ENCODE measurements around the gene CREB5. TPM values are rescaled to one million over a fixed set of nuclear protein-coding genes. Genes with fewer than 3 reads are reported as not detected.

Gene CREB5
- total RNA-seq, 1 experiment from 2014 or later: 2.1 TPM

- no peaks in the 10 kb centered on the region for H3K27me3 ChIP-seq (ENCODE audit: insufficient read depth, low read depth)
- no peaks in the 10 kb centered on the region for H3K79me2 ChIP-seq (ENCODE audit: low read depth)
- peaks cover 3% of the 10 kb centered on the region; the same call in 1 of the 2 replicates for H3F3A ChIP-seq (ENCODE audit: insufficient read depth, low read depth)
- no peak overlapping the region for H3K4me2 ChIP-seq
- no peak overlapping the region for H2AFZ ChIP-seq
- TF ChIP-seq EZH2 (IDR thresholded peaks at IDR 0.05; ENCODE audit: low read depth) (no peak), CTCF (conservative IDR thresholded peaks at IDR 0.05) (no peak)
- H3K36me3 ChIP-seq (ENCODE audit: low read depth): no peaks in the 10 kb centered on the region
- CTCF ChIA-PET: interaction anchor here (0.9 kb wide), 1 partner anchor 14 kb away, joined by 4 read pairs; no protein-coding TSS in a partner anchor
- no peak for DNase-seq
- no peaks in the 10 kb centered on the region for H3K9me3 ChIP-seq (ENCODE audit: insufficient read depth, low read depth)
- POLR2A ChIA-PET (ENCODE audit: unreplicated experiment): no interaction called here
- no peaks in the 10 kb centered on the region for H4K20me1 ChIP-seq (ENCODE audit: insufficient read depth)
- H3K27ac ChIP-seq: no peak overlapping the region
- intact Hi-C loops (cut with micrococcal nuclease; ENCODE audit: unreplicated experiment): loop anchor here (1.0 to 10.0 kb wide), 4 partner anchors 121 to 329 kb away; no protein-coding TSS in a partner anchor
- no peaks in the 10 kb centered on the region for H3K9me2 ChIP-seq (ENCODE audit: insufficient read depth)
- H3K4me3 ChIP-seq: no peak overlapping the region
- H3K4me1 ChIP-seq (replicated peaks; ENCODE audit: insufficient read depth): peaks cover 26% of the 10 kb centered on the region
- BruUV-seq (replicated peaks): no TSS peak
Observed at GRCh38 chr7:28626221-28626620, 213.9 kb downstream of the CREB5 start.

- Histone ChIP-seq H3K27ac (no peak overlapping the region), H3F3A (ENCODE audit: insufficient read depth, low read depth) (peaks cover 3% of the 10 kb centered on the region; the same call in 1 of the 2 replicates), H3K27me3 (ENCODE audit: insufficient read depth, low read depth) (no peaks in the 10 kb centered on the region), H3K9me3 (ENCODE audit: insufficient read depth, low read depth) (no peaks in the 10 kb centered on the region), H3K4me1 (replicated peaks; ENCODE audit: insufficient read depth) (peaks cover 21% of the 10 kb centered on the region), H3K4me3 (no peak overlapping the region), H3K36me3 (ENCODE audit: low read depth) (no peaks in the 10 kb centered on the region), H3K9me2 (ENCODE audit: insufficient read depth) (no peaks in the 10 kb centered on the region), H4K20me1 (ENCODE audit: insufficient read depth) (no peaks in the 10 kb centered on the region), H3K4me2 (no peak overlapping the region), H2AFZ (no peak overlapping the region), H3K79me2 (ENCODE audit: low read depth) (no peaks in the 10 kb centered on the region)
- peak; percentile 92 for TF ChIP-seq CTCF (conservative IDR thresholded peaks at IDR 0.05)
- no peak for TF ChIP-seq EZH2 (IDR thresholded peaks at IDR 0.05; ENCODE audit: low read depth)
- ChIA-PET CTCF (interaction anchor here (0.9 kb wide), 1 partner anchor 15 kb away, joined by 4 read pairs; no protein-coding TSS in a partner anchor), POLR2A (ENCODE audit: unreplicated experiment) (no interaction called here)
- BruUV-seq (replicated peaks): no TSS peak
- intact Hi-C loops (cut with micrococcal nuclease; ENCODE audit: unreplicated experiment): loop anchor here (1.0 to 10.0 kb wide), 4 partner anchors 122 to 329 kb away; no protein-coding TSS in a partner anchor
- DNase-seq: peak in 1 of 2 experiments; percentile 27
Observed at GRCh38 chr7:28626624-28627262, 214.4 kb downstream of the CREB5 start.

- Histone ChIP-seq H3K9me2 (ENCODE audit: insufficient read depth) (no peaks in the 10 kb centered on the region), H3K27ac (no peak overlapping the region), H4K20me1 (ENCODE audit: insufficient read depth) (no peaks in the 10 kb centered on the region), H3K36me3 (ENCODE audit: low read depth) (no peaks in the 10 kb centered on the region), H2AFZ (no peak overlapping the region), H3K4me1 (replicated peaks; ENCODE audit: insufficient read depth) (peaks cover 18% of the 10 kb centered on the region), H3K4me3 (no peak overlapping the region), H3K79me2 (ENCODE audit: low read depth) (no peaks in the 10 kb centered on the region), H3K9me3 (ENCODE audit: insufficient read depth, low read depth) (no peaks in the 10 kb centered on the region), H3K4me2 (no peak overlapping the region), H3K27me3 (ENCODE audit: insufficient read depth, low read depth) (no peaks in the 10 kb centered on the region), H3F3A (ENCODE audit: insufficient read depth, low read depth) (peaks cover 3% of the 10 kb centered on the region; the same call in 1 of the 2 replicates)
- intact Hi-C loops (cut with micrococcal nuclease; ENCODE audit: unreplicated experiment): loop anchor here (5.0 to 10.0 kb wide), 2 partner anchors 122 to 330 kb away; no protein-coding TSS in a partner anchor
- no peak for DNase-seq
- CTCF ChIA-PET: interaction anchor here (0.7 kb wide), 1 partner anchor 17 kb away, joined by 4 read pairs; no protein-coding TSS in a partner anchor
- TF ChIP-seq EZH2 (IDR thresholded peaks at IDR 0.05; ENCODE audit: low read depth): no peak
- no peak for TF ChIP-seq CTCF (conservative IDR thresholded peaks at IDR 0.05)
- POLR2A ChIA-PET (ENCODE audit: unreplicated experiment): no interaction called here
- no TSS peak for BruUV-seq (replicated peaks)
Observed at GRCh38 chr7:28627263-28627653, 214.9 kb downstream of the CREB5 start.
